Right lobe of liver (tissue), 4 donors: ENCODE data around the gene NBDY.

ENCODE experiments used
- CTCF ChIP-seq, 4 donors: fragments of 200-600 bp in 3 of 4; fragments of 450-650 bp in 1 of 4; IDR thresholded peaks; one replicate each; pipeline versions ENCODE4 v1.5.1 to v1.8.0; 2016 to 2022; ENCODE audit warnings: antibody characterized with exemption in 4 of 4, mild to moderate bottlenecking in 2 of 4
- POLR2A ChIP-seq: fragments of 450-650 bp; IDR thresholded peaks from one replicate; pipeline ENCODE4 v1.6.1; 2017; ENCODE audit warnings: antibody characterized with exemption, mild to moderate bottlenecking
- donor health status: DM: no; HTN: no; CAD: no.
- donor health status: DM: no; HTN: no; CAD: no.
- donor health status: DM: no; HTN: yes; CAD: no.

GRCh38 chrX:56784666-56785065, 55.6 kb downstream of the NBDY start:
- TF ChIP-seq CTCF (IDR thresholded peaks at IDR 0.05) (no peak), POLR2A (no peak)
